ENCODE results near the gene TRDN. TPM values are rescaled to one million over a fixed set of nuclear protein-coding genes. Genes with fewer than 3 reads are reported as not detected.
"Not testable (repeated sequence)": the region's sequence is repeated elsewhere in the genome, so short reads cannot be mapped to it uniquely, and the experiment has no call there.

TRDN gene
- total RNA-seq, 1 donor from 2014 or later = 0.06 TPM

- no peaks in the 10 kb centered on the region for H3K36me3 ChIP-seq
- Mint-ChIP-seq H3K27me3 (ENCODE audit: insufficient read depth, low read depth) (no peaks in the 10 kb centered on the region), H3K27ac (no peak overlapping the region), H3K9me3 (no peaks in the 10 kb centered on the region), H3K4me3 (no peak overlapping the region), H3K4me1 (no peaks in the 10 kb centered on the region), H3K36me3 (no peaks in the 10 kb centered on the region)
- DNase-seq (ENCODE audit: low spot score) = no peak
- no peaks in the 10 kb centered on the region for H3K9me3 ChIP-seq (ENCODE audit: low read depth)
- no peak overlapping the region for H3K4me2 ChIP-seq
- no peaks in the 10 kb centered on the region for H3K27me3 ChIP-seq
- peaks cover 5% of the 10 kb centered on the region for H3K4me1 ChIP-seq
- H4K20me1 ChIP-seq (ENCODE audit: low read depth) = no peaks in the 10 kb centered on the region
- no peak overlapping the region for H2AFZ ChIP-seq (replicated peaks)
- H3K79me2 ChIP-seq (ENCODE audit: low read depth) = no peaks in the 10 kb centered on the region
- no peak for TF ChIP-seq EZH2 (IDR thresholded peaks at IDR 0.05)
- TF ChIP-seq CTCF (IDR thresholded peaks at IDR 0.05) = no peak
- no peak for TF ChIP-seq EZH2phosphoT487 (IDR thresholded peaks at IDR 0.05)
- H3F3A ChIP-seq (ENCODE audit: low read depth) = no peaks in the 10 kb centered on the region
- no peak overlapping the region for H3K4me3 ChIP-seq
- H3K27ac ChIP-seq = no peak overlapping the region
- no peak overlapping the region for H3K9ac ChIP-seq
Observed at GRCh38 chr6:123263981-123264380, 372.8 kb downstream of the TRDN start.

GRCh38 chr6:123240626-123241025 is 396.1 kb downstream of the TRDN start:
- Histone ChIP-seq H3K27ac (no peak overlapping the region), H3K27me3 (no peaks in the 10 kb centered on the region), H3K36me3 (no peaks in the 10 kb centered on the region), H3K9me3 (ENCODE audit: low read depth) (no peaks in the 10 kb centered on the region), H3K79me2 (ENCODE audit: low read depth) (no peaks in the 10 kb centered on the region), H3K4me3 (no peak overlapping the region), H4K20me1 (ENCODE audit: low read depth) (no peaks in the 10 kb centered on the region), H3K4me1 (no peaks in the 10 kb centered on the region), H3F3A (ENCODE audit: low read depth) (no peaks in the 10 kb centered on the region), H3K9ac (no peak overlapping the region), H2AFZ (replicated peaks) (no peak overlapping the region), H3K4me2 (no peak overlapping the region)
- Mint-ChIP-seq H3K27me3 (ENCODE audit: insufficient read depth, low read depth) (no peaks in the 10 kb centered on the region), H3K36me3 (no peaks in the 10 kb centered on the region), H3K27ac (no peak overlapping the region), H3K9me3 (peaks cover 2% of the 10 kb centered on the region), H3K4me1 (no peaks in the 10 kb centered on the region), H3K4me3 (no peak overlapping the region)
- DNase-seq (ENCODE audit: low spot score) = no peak
- TF ChIP-seq EZH2phosphoT487 (IDR thresholded peaks at IDR 0.05) (no peak), CTCF (IDR thresholded peaks at IDR 0.05) (no peak), EZH2 (IDR thresholded peaks at IDR 0.05) (no peak)

- no peak overlapping the region for H3K27ac ChIP-seq
- no peaks in the 10 kb centered on the region for H3K4me1 Mint-ChIP-seq
- H2AFZ ChIP-seq (replicated peaks) = no peak overlapping the region
- H3K4me2 ChIP-seq = no peak overlapping the region
- H3K4me3 Mint-ChIP-seq = no peak overlapping the region
- H3F3A ChIP-seq (ENCODE audit: low read depth) = no peaks in the 10 kb centered on the region
- no peaks in the 10 kb centered on the region for H4K20me1 ChIP-seq (ENCODE audit: low read depth)
- no peaks in the 10 kb centered on the region for H3K36me3 Mint-ChIP-seq
- no peaks in the 10 kb centered on the region for H3K4me1 ChIP-seq
- no peak for TF ChIP-seq CTCF (IDR thresholded peaks at IDR 0.05)
- TF ChIP-seq EZH2 (IDR thresholded peaks at IDR 0.05) = no peak
- TF ChIP-seq EZH2phosphoT487 (IDR thresholded peaks at IDR 0.05) = no peak
- no peaks in the 10 kb centered on the region for H3K36me3 ChIP-seq
- no peaks in the 10 kb centered on the region for H3K27me3 Mint-ChIP-seq (ENCODE audit: insufficient read depth, low read depth)
- H3K4me3 ChIP-seq = no peak overlapping the region
- H3K9me3 Mint-ChIP-seq = no peaks in the 10 kb centered on the region
- peak; percentile 4 for DNase-seq (ENCODE audit: low spot score)
- H3K9ac ChIP-seq = no peak overlapping the region
- no peaks in the 10 kb centered on the region for H3K79me2 ChIP-seq (ENCODE audit: low read depth)
- H3K9me3 ChIP-seq (ENCODE audit: low read depth) = no peaks in the 10 kb centered on the region
- H3K27ac Mint-ChIP-seq = no peak overlapping the region
- peaks cover 13% of the 10 kb centered on the region for H3K27me3 ChIP-seq
Observed at GRCh38 chr6:123233336-123233735, 403.4 kb downstream of the TRDN start.

GRCh38 chr6:123227789-123228188 is 409.0 kb downstream of the TRDN start:
- H3K9ac ChIP-seq, H3K4me1 ChIP-seq: not testable (repeated sequence)

More at GRCh38 chr6:123227789-123228188, 409.0 kb downstream of the TRDN start:
- not testable (repeated sequence) for H4K20me1 ChIP-seq (ENCODE audit: low read depth); H3K4me2 ChIP-seq; H3K9me3 Mint-ChIP-seq; H3K27me3 ChIP-seq; H3F3A ChIP-seq (ENCODE audit: low read depth); H3K79me2 ChIP-seq (ENCODE audit: low read depth); H2AFZ ChIP-seq (replicated peaks); H3K27me3 Mint-ChIP-seq (ENCODE audit: insufficient read depth, low read depth); H3K27ac Mint-ChIP-seq; H3K4me1 Mint-ChIP-seq; H3K9me3 ChIP-seq (ENCODE audit: low read depth); H3K36me3 Mint-ChIP-seq; DNase-seq (ENCODE audit: low spot score); H3K27ac ChIP-seq; H3K4me3 Mint-ChIP-seq; H3K4me3 ChIP-seq; H3K36me3 ChIP-seq
